Fibroblast of pulmonary artery (primary cell): ENCODE measurements around the gene SYT13.
A peak's percentile ranks its signal among the peaks of the same experiment; 100 is the strongest.

Source experiments
- DNase-seq: peaks from one replicate; pipeline ENCODE4 v3.0.0-alpha.2; 2010; ENCODE audit warnings: low read depth
- H3K4me3 ChIP-seq: replicated peaks from 2 replicates; pipeline ENCODE4 v1.5.1; 2011; ENCODE audit warnings: low read depth, mild to moderate bottlenecking, control low read depth, low read length, moderate library complexity
- TF ChIP-seq, protein P1 (sequence below): IDR thresholded peaks from 2 replicates; pipeline ENCODE4 v1.5.1; 2011; ENCODE audit warnings: mild to moderate bottlenecking, control low read depth, low read length, inconsistent platforms; ENCODE audit errors: missing control alignments

The SYT13 gene

DNA sequence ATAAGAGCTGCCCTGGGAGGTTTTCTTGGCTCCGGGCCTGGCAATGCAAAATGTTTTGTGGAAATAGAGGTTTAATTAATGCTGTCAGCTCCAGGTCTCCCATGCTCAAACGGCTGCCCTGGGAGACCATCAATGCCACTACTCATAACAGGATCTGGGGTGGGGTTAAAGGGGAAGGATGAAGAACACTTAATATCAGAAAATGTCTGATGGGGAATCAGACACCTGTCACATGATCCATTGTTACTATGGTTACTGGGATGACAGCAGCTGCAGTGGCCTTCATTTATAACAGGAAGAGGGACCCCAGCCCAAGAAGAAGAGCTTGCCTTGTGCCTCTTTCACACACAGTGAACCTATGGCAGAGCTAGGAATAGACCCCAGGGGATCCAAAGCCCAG, 2.2 kb upstream of the SYT13 start:
- no peak overlapping the region for H3K4me3 ChIP-seq
- TF ChIP-seq, protein P1, sequence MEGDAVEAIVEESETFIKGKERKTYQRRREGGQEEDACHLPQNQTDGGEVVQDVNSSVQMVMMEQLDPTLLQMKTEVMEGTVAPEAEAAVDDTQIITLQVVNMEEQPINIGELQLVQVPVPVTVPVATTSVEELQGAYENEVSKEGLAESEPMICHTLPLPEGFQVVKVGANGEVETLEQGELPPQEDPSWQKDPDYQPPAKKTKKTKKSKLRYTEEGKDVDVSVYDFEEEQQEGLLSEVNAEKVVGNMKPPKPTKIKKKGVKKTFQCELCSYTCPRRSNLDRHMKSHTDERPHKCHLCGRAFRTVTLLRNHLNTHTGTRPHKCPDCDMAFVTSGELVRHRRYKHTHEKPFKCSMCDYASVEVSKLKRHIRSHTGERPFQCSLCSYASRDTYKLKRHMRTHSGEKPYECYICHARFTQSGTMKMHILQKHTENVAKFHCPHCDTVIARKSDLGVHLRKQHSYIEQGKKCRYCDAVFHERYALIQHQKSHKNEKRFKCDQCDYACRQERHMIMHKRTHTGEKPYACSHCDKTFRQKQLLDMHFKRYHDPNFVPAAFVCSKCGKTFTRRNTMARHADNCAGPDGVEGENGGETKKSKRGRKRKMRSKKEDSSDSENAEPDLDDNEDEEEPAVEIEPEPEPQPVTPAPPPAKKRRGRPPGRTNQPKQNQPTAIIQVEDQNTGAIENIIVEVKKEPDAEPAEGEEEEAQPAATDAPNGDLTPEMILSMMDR, result no peak
- DNase-seq, result no peak

DNA sequence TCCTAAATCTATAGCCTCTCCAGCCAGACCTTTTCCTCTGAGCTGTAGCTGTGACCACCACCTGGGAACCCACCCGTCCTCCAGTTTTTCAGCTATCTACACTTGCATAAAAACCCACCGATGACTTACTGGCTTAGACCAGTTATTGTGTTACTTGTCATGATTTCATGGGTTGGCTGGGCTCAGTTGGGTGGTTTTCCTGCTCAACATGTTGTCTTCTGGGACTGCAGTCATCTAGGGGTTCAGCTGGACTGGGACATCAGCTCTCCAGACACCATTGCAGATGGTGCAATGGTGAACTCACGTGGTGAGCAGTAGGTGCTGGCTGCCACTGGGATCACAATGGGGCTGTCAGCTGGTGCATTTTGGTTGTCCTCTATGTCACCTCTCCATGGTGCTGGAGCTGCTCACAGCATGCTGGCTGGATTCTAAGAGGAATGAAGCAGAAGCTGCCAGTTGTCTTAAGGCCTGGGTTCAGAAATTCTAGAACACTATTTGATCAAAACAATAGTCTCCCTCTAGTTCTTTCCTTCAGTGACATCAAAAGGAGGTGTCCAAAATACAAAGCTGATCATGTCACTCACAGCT, 1.3 kb upstream of the SYT13 start:
- TF ChIP-seq, protein P1, result no peak
- DNase-seq, result no peak

DNA sequence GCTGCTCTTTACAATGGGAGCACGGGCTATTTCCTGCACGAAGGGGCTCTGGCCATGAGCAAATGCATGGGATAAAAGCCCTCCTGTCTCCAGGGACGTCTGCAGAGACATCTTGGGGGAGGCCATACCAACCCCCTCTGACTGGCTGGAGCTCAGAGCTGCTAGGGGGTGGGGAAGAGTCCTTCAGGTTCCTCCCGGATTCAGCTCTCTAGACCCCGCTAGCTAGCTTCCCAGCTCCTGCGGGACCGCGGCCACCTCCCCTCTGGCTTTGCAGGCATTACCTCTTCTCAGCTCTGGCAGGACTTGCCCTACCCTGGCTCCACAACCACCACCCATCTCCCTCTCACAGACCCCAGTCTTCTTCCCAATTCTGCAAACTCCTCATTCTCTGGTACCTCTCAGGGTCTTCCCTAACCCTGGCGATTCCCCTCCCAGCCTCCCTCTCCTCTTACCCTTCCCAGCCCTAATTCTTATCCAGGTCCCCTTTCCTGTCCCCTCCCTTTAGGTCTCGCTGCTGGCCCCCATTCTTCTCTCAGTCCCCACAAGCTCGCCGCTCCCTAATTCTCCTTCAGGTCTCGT, 802 bp downstream of the SYT13 start:
- TF ChIP-seq, protein P1, result no peak
- DNase-seq, result no peak
- H3K4me3 ChIP-seq, result no peak overlapping the region

More for the DNA sequence above, 1.3 kb upstream of the SYT13 start:
- H3K4me3 ChIP-seq, result no peak overlapping the region

DNA sequence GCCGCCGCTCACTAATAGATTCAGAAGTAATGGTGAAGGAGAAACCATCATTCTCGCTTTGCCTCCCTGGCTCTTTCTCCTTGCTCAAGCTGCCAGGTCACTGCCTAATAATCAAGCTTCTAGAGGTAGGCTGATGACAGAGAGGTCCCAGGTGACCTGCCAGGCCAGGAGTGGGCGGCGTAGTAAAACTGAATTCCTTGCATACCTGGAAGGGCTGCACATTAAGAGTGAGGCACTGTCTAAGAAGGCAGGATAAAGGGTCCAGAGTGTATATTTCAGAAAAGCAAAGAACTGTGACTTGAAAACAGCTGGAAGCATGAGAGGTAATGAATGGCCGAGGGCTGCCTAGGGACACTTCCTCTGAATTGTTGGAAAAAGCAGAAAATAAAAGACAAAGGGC, 4.1 kb downstream of the SYT13 start:
- H3K4me3 ChIP-seq, result no peak overlapping the region
- TF ChIP-seq, protein P1, result no peak
- DNase-seq, result no peak

DNA sequence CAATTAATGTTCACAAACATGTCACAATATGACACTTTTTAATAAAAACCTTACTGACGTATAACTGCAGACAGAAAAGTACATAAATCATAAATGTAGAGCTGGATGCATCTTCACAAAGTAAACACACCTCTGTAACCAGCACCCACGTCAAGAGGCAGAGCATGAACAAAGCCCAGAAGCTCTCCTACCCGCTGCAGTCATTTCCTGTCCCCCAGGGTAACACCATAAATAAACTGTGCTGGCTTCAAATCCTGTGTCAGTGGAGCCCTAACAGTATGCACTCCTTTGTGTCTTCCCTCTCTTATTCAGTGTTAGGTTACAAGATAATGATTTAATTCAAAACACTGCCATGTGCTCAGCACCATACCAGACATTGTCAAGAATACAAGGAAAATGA, 5.7 kb downstream of the SYT13 start:
- TF ChIP-seq, protein P1, result no peak
- peak; percentile 33 for DNase-seq
- H3K4me3 ChIP-seq, result no peak overlapping the region

DNA sequence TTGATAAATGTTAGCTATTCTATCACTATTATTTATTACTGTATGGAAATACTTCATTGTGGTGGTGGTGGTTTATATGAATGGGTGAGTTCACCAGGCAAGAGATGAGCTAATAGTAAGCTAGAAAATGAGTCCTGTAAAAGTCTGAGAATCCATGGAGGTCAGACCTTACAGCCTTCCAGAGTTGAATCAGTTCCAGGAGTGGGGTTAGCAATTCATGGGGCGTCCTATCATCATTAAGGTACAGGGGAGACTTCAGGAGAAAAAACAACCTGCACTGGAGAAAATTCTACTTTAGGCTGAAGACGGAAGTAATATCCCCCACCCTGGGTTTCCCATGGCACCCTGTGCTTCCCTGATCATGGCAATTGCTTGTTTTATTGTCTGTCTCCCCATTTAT, 6.5 kb downstream of the SYT13 start:
- no peak overlapping the region for H3K4me3 ChIP-seq
- DNase-seq, result no peak
- TF ChIP-seq, protein P1, result no peak

DNA sequence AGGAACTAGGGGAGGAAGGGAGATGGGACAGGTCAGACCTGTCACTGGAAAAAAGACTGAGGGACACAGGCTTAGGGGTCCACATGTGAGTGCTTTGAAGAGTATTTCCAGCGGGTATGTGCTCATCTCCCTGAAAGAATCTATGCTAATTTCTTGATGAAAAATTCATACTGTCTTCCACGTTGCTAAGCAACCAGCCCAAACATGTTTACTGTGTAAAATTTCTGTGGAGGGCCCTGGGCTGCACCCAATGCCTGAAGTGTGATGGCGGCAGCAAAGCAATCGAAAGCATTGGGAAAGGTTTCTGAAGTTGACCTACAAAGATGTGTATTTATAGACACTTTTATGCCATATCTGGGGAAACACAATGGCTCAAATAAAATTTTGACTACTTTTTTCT, 7.4 kb downstream of the SYT13 start:
- TF ChIP-seq, protein P1, result no peak
- DNase-seq, result no peak
- H3K4me3 ChIP-seq, result no peak overlapping the region
